HCT116 (cell line): Measurements from ENCODE around the gene ZDHHC4. TPM values are rescaled to one million over a fixed set of nuclear protein-coding genes. Genes with fewer than 3 reads are reported as not detected.

Experiments used
- ATAC-seq: fragments of 200-7000 bp; cut with Tn5 transposase; 2 replicates; pipeline ENCODE4 v1.9.1; 2020; ENCODE audit warnings: mild to moderate bottlenecking, moderate library complexity
- BruUV-seq: library from RNA; stranded (reverse); fragments of 400-500 nt; replicated peaks from 2 replicates; lab custom pipeline; 2021; lab: Mats Ljungman, UMichigan
- CTCF ChIA-PET: fragments of 300-600 bp; sonication (Branson Sonifier 250); formaldehyde crosslinking; loops from one replicate; lab custom pipeline; 2021; ENCODE audit warnings: antibody characterized with exemption; lab: Charles Lee
- POLR2A ChIA-PET: fragments of 300-600, 350-600 bp; sonication (Branson Sonifier 250); formaldehyde crosslinking; loops from one replicate; lab custom pipeline; 2021; ENCODE audit warnings: antibody characterized with exemption; lab: Charles Lee
- RAD21 ChIA-PET, 2 experiments: fragments of 300-600 bp; sonication (Branson Sonifier 250); formaldehyde crosslinking; loops; one replicate each; lab custom pipeline; 2023; ENCODE audit warnings: low total read pairs in 2 of 2; ENCODE audit not compliant: uncharacterized antibody in 2 of 2, unreplicated experiment in 2 of 2, low non-redundant PET in 1 of 2; lab: Charles Lee
- DNase-seq: peaks from one replicate; pipeline ENCODE4 v3.0.0-alpha.2; 2010; ENCODE audit warnings: low read depth, low spot score
- H2AFZ ChIP-seq: fragments of 200-600 bp; shearing (Covaris generic), sonication (generic); 2 replicates; pipeline ENCODE4 v1.6.1; 2017; ENCODE audit warnings: low read depth, mixed run types, mixed read lengths, antibody characterized with exemption, low read length; ENCODE audit not compliant: poor library complexity, severe bottlenecking
- H3K27ac ChIP-seq: 2 replicates; pipeline ENCODE4 v1.5.1; 2012; ENCODE audit warnings: low read depth, low read length
- H3K27me3 ChIP-seq: fragments of 200-600 bp; sonication (generic); 2 replicates; pipeline ENCODE4 v1.6.1; 2016; ENCODE audit warnings: mixed run types, low read length, mixed read lengths; ENCODE audit not compliant: insufficient read depth
- H3K36me3 ChIP-seq, 2 experiments: fragments of 200-500 bp in 1 of 2; fragments of 200-600 bp in 1 of 2; sonication (Bioruptor generic) in 1 of 2; sonication (generic) in 1 of 2; 2 replicates each; pipeline versions ENCODE4 v1.5.1 to v1.6.1; 2014 to 2016; ENCODE audit warnings: low read length in 2 of 2, inconsistent platforms in 1 of 2, mixed read lengths in 1 of 2, mixed run types in 1 of 2; ENCODE audit not compliant: insufficient read depth in 2 of 2, control insufficient read depth in 1 of 2
- H3K4me1 ChIP-seq, 2 experiments: fragments of 200-600 bp in 1 of 2; sonication (generic) in 1 of 2; 2 replicates each; pipeline versions ENCODE4 v1.5.1 to v1.6.1; 2012 to 2017; ENCODE audit warnings: low read length in 2 of 2, inconsistent platforms in 1 of 2, mild to moderate bottlenecking in 1 of 2, mixed read lengths in 1 of 2, mixed run types in 1 of 2, moderate library complexity in 1 of 2; ENCODE audit not compliant: insufficient read depth in 2 of 2, control insufficient read depth in 1 of 2
- H3K4me2 ChIP-seq: fragments of 200-600 bp; sonication (generic); 2 replicates; pipeline ENCODE4 v1.6.1; 2017; ENCODE audit warnings: mixed run types, low read length, mixed read lengths
- H3K4me3 ChIP-seq, 2 experiments: fragments of 200-600 bp in 1 of 2; sonication (generic) in 1 of 2; replicated peaks in 1 of 2; 2 replicates each; pipeline ENCODE4 v1.5.1; 2011 to 2016; ENCODE audit warnings: low read length in 2 of 2, control low read depth in 1 of 2, low read depth in 1 of 2, mild to moderate bottlenecking in 1 of 2, mixed read lengths in 1 of 2, mixed run types in 1 of 2
- H3K79me2 ChIP-seq: fragments of 200-600 bp; sonication (generic); 2 replicates; pipeline ENCODE4 v1.6.1; 2017; ENCODE audit warnings: mild to moderate bottlenecking, mixed run types, low read length, moderate library complexity, mixed read lengths; ENCODE audit not compliant: insufficient read depth
- H3K9ac ChIP-seq: fragments of 200-600 bp; sonication (generic); 2 replicates; pipeline ENCODE4 v1.6.1; 2016; ENCODE audit warnings: low read length, mixed read lengths
- H3K9me2 ChIP-seq: fragments of 200-600 bp; sonication (generic), shearing (Covaris generic); 2 replicates; pipeline ENCODE4 v1.6.1; 2017; ENCODE audit warnings: mixed run types, mild to moderate bottlenecking, moderate library complexity; ENCODE audit not compliant: insufficient read depth
- H3K9me3 ChIP-seq, 2 experiments: fragments of 200-500 bp in 1 of 2; fragments of 200-600 bp in 1 of 2; sonication (Bioruptor generic) in 1 of 2; sonication (generic) in 1 of 2; 2 replicates each; pipeline ENCODE4 v1.6.1; 2014 to 2017; ENCODE audit warnings: low read length in 2 of 2, mixed read lengths in 2 of 2, inconsistent platforms in 1 of 2, low read depth in 1 of 2, mild to moderate bottlenecking in 1 of 2, mixed run types in 1 of 2, moderate library complexity in 1 of 2; ENCODE audit not compliant: control insufficient read depth in 1 of 2, insufficient read depth in 1 of 2
- H4K20me1 ChIP-seq: fragments of 200-600 bp; sonication (generic), shearing (Covaris generic); 2 replicates; pipeline ENCODE4 v1.6.1; 2017; ENCODE audit warnings: mixed run types, mild to moderate bottlenecking, moderate library complexity; ENCODE audit not compliant: insufficient read depth
- ELF1 ChIP-seq: IDR thresholded peaks from 2 replicates; pipeline ENCODE4 v1.6.1; 2012; ENCODE audit warnings: low read depth, borderline replicate concordance
- FOSL1 ChIP-seq: IDR thresholded peaks from 2 replicates; pipeline ENCODE4 v1.6.1; 2012; ENCODE audit warnings: low read depth
- POLR2A ChIP-seq: IDR thresholded peaks from 2 replicates; pipeline ENCODE4 v1.7.0; 2011; ENCODE audit warnings: borderline replicate concordance; ENCODE audit not compliant: insufficient read depth, insufficient read length; ENCODE audit errors: extremely low read depth
- POLR2AphosphoS5 ChIP-seq: IDR thresholded peaks from 2 replicates; pipeline ENCODE4 v1.6.1; 2011; ENCODE audit warnings: mild to moderate bottlenecking, low read depth, low read length, moderate library complexity
- SP1 ChIP-seq: IDR thresholded peaks from 2 replicates; pipeline ENCODE4 v1.6.1; 2012; ENCODE audit warnings: low read depth
- SRF ChIP-seq: IDR thresholded peaks from 2 replicates; pipeline ENCODE4 v1.6.1; 2012; ENCODE audit warnings: low read depth
- TCF7L2 ChIP-seq: IDR thresholded peaks from 2 replicates; pipeline ENCODE4 v1.7.0; 2011; ENCODE audit warnings: borderline replicate concordance, inconsistent platforms; ENCODE audit not compliant: insufficient read depth, insufficient read length; ENCODE audit errors: extremely low read depth
- YY1 ChIP-seq: IDR thresholded peaks from 2 replicates; pipeline ENCODE4 v1.6.1; 2011; ENCODE audit warnings: low read length, low read depth, moderate library complexity, mild to moderate bottlenecking; ENCODE audit not compliant: insufficient replicate concordance; ENCODE audit errors: extremely low read depth
- ZFX ChIP-seq: fragments of 450-650 bp; IDR thresholded peaks from 2 replicates; pipeline ENCODE4 v1.6.1; 2017
- ZNF274 ChIP-seq: fragments of 200-500 bp; sonication (Bioruptor generic); IDR thresholded peaks from 2 replicates; pipeline ENCODE4 v1.6.1; 2014; ENCODE audit warnings: mild to moderate bottlenecking, low read depth, low read length, inconsistent platforms
- intact Hi-C: fragments of 100-400 bp; cut with micrococcal nuclease; formaldehyde crosslinking; loops from 2 replicates; pipeline ENCODE4 v1.10.0; 2022
- total RNA-seq: library from RNA; stranded (reverse); gene quantifications from one replicate; pipeline ENCODE4 v1.2.1, GENCODE V29; 2021; ENCODE audit not compliant: unreplicated experiment
- TF ChIP-seq, protein P1 (sequence below): IDR thresholded peaks from 2 replicates; pipeline ENCODE4 v1.6.1; 2011; ENCODE audit warnings: mild to moderate bottlenecking, low read length, moderate library complexity; ENCODE audit not compliant: insufficient replicate concordance; ENCODE audit errors: extremely low read depth
- TF ChIP-seq, protein P2 (sequence below): IDR thresholded peaks from 2 replicates; pipeline ENCODE4 v1.6.1; 2012
- TF ChIP-seq, protein P3 (sequence below): IDR thresholded peaks from 2 replicates; pipeline ENCODE4 v1.6.1; 2012

The ZDHHC4 gene
- total RNA-seq, 1 experiment from 2014 or later = 59.3 TPM

DNA sequence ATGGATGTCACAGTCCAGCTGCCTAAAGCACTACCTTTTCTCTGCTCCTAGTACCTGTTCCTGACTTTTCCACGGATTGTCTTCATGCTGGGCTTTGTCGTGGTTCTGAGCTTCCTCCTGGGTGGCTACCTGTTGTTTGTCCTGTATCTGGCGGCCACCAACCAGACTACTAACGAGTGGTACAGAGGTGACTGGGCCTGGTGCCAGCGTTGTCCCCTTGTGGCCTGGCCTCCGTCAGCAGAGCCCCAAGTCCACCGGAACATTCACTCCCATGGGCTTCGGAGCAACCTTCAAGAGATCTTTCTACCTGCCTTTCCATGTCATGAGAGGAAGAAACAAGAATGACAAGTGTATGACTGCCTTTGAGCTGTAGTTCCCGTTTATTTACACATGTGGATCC, 11.3 kb downstream of the ZDHHC4 start:
- no peak overlapping the region for H3K27ac ChIP-seq
- H3K4me1 ChIP-seq = peaks cover 9 to 17% of the 10 kb centered on the region in 2 experiments
- peaks cover 18% of the 10 kb centered on the region; the same call in 1 of the 2 replicates for H3K79me2 ChIP-seq
- H3K4me3 ChIP-seq = no peak overlapping the region
- peaks cover 11 to 20% of the 10 kb centered on the region in 2 experiments; a peak in 3 of 4 replicates for H3K36me3 ChIP-seq
- DNase-seq (no peak), ATAC-seq (no peak)
- H3K4me2 ChIP-seq = no peak overlapping the region
- no peak for TF ChIP-seq ZNF274
- TF ChIP-seq, protein P1, sequence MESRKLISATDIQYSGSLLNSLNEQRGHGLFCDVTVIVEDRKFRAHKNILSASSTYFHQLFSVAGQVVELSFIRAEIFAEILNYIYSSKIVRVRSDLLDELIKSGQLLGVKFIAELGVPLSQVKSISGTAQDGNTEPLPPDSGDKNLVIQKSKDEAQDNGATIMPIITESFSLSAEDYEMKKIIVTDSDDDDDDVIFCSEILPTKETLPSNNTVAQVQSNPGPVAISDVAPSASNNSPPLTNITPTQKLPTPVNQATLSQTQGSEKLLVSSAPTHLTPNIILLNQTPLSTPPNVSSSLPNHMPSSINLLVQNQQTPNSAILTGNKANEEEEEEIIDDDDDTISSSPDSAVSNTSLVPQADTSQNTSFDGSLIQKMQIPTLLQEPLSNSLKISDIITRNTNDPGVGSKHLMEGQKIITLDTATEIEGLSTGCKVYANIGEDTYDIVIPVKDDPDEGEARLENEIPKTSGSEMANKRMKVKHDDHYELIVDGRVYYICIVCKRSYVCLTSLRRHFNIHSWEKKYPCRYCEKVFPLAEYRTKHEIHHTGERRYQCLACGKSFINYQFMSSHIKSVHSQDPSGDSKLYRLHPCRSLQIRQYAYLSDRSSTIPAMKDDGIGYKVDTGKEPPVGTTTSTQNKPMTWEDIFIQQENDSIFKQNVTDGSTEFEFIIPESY = no peak
- TF ChIP-seq SRF = no peak
- TF ChIP-seq, protein P2, sequence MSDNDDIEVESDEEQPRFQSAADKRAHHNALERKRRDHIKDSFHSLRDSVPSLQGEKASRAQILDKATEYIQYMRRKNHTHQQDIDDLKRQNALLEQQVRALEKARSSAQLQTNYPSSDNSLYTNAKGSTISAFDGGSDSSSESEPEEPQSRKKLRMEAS = no peak
- no peak for TF ChIP-seq POLR2AphosphoS5
- TF ChIP-seq YY1 = no peak
- TF ChIP-seq SP1 = no peak
- TF ChIP-seq FOSL1 = no peak
- TF ChIP-seq, protein P3, sequence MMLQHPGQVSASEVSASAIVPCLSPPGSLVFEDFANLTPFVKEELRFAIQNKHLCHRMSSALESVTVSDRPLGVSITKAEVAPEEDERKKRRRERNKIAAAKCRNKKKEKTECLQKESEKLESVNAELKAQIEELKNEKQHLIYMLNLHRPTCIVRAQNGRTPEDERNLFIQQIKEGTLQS = no peak
- TF ChIP-seq ZFX = no peak
- TF ChIP-seq POLR2A = no peak
- no peak for TF ChIP-seq TCF7L2
- no peak for TF ChIP-seq ELF1
- TF ChIP-seq, all 23 proteins: peak for 0
- Histone ChIP-seq H2AFZ (no peak overlapping the region), H3K9me3 (no peaks in the 10 kb centered on the region), H4K20me1 (no peaks in the 10 kb centered on the region), H3K9ac (no peak overlapping the region), H3K27me3 (no peaks in the 10 kb centered on the region), H3K9me2 (no peaks in the 10 kb centered on the region)
- CTCF ChIA-PET = no interaction called here
- intact Hi-C loops = loop anchor here (10.0 kb wide), 1 partner anchor 266 kb away; no protein-coding TSS in a partner anchor
- RAD21 ChIA-PET = no interaction called here
- no TSS peak for BruUV-seq
- POLR2A ChIA-PET = no interaction called here
